ENCODE data around the gene PRKAR1A. TPM values are rescaled to one million over a fixed set of nuclear protein-coding genes. Genes with fewer than 3 reads are reported as not detected.
A peak's percentile ranks its signal among the peaks of the same experiment; 100 is the strongest.

PRKAR1A gene
- total and polyA plus RNA-seq, 8 donors = 22.6 to 323 (median 80.3) TPM

- H3K4me3 ChIP-seq = no peak overlapping the region
- WGBS, 5 donors = 91 to 98% (median 94%) methylated on average over 3 of the region's 3 CpGs
- no peak for TF ChIP-seq EP300 (IDR thresholded peaks at IDR 0.05)
- TF ChIP-seq CTCF (IDR thresholded peaks at IDR 0.05) = no peak
- no peak for TF ChIP-seq POLR2A (IDR thresholded peaks at IDR 0.05)
- no peak for DNase-seq
- peaks cover 0 to 10% (median 0%) of the 10 kb centered on the region in 4 donors for H3K4me1 ChIP-seq
- H3K27ac ChIP-seq = no peak overlapping the region
- H3K36me3 ChIP-seq = no peaks in the 10 kb centered on the region
- peaks cover 0 to 8% (median 2%) of the 10 kb centered on the region in 4 donors for H3K9me3 ChIP-seq
- no peaks in the 10 kb centered on the region for H3K27me3 ChIP-seq
- intact Hi-C loops (cut with DNase I; ENCODE audit: low total_unique reads) = no loop called here
Observed at GRCh38 chr17:68589086-68589485, 76.9 kb downstream of the PRKAR1A start.

GRCh38 chr17:68591583-68591982 lies 79.4 kb downstream of the PRKAR1A start:
- WGBS, 5 donors = 81 to 87% (median 84%) methylated on average over 12 of the region's 12 CpGs
- no peaks in the 10 kb centered on the region for H3K36me3 ChIP-seq
- intact Hi-C loops (cut with DNase I; ENCODE audit: low total_unique reads) = no loop called here
- TF ChIP-seq EP300 (IDR thresholded peaks at IDR 0.05) (no peak), POLR2AphosphoS5 (IDR thresholded peaks at IDR 0.05) (no peak), POLR2A (IDR thresholded peaks at IDR 0.05) (no peak), CTCF (IDR thresholded peaks at IDR 0.05) (no peak)
- H3K4me1 ChIP-seq = peaks cover 0 to 18% (median 10%) of the 10 kb centered on the region in 4 donors
- peak in 1 of 2 donors; percentile 69 for DNase-seq
- H3K9me3 ChIP-seq = peaks cover 0 to 8% (median 2%) of the 10 kb centered on the region in 4 donors
- no peak overlapping the region for H3K27ac ChIP-seq
- no peaks in the 10 kb centered on the region for H3K27me3 ChIP-seq
- no peak overlapping the region for H3K4me3 ChIP-seq

GRCh38 chr17:68592009-68592408 lies 79.8 kb downstream of the PRKAR1A start:
- 81 to 96% (median 89%) methylated on average over 2 of the region's 2 CpGs for whole genome bisulfite sequencing, 5 donors
- Histone ChIP-seq H3K36me3 (no peaks in the 10 kb centered on the region), H3K4me1 (peaks cover 0 to 23% (median 10%) of the 10 kb centered on the region in 4 donors), H3K27me3 (no peaks in the 10 kb centered on the region), H3K27ac (no peak overlapping the region), H3K9me3 (peaks cover 0 to 8% (median 2%) of the 10 kb centered on the region in 4 donors), H3K4me3 (no peak overlapping the region)
- intact Hi-C loops (cut with DNase I; ENCODE audit: low total_unique reads) = no loop called here
- TF ChIP-seq EP300 (IDR thresholded peaks at IDR 0.05) = no peak
- TF ChIP-seq POLR2AphosphoS5 (IDR thresholded peaks at IDR 0.05) = no peak
- TF ChIP-seq POLR2A (IDR thresholded peaks at IDR 0.05) = no peak
- TF ChIP-seq CTCF (IDR thresholded peaks at IDR 0.05) = no peak
- no peak for DNase-seq

GRCh38 chr17:68592682-68593641 lies 80.7 kb downstream of the PRKAR1A start:
- peaks cover 0 to 30% (median 12%) of the 10 kb centered on the region in 4 donors for H3K4me1 ChIP-seq
- peak in 1 of 2 donors; percentile 41 for DNase-seq
- H3K9me3 ChIP-seq = peaks cover 0 to 8% (median 2%) of the 10 kb centered on the region in 4 donors
- H3K4me3 ChIP-seq = no peak overlapping the region
- WGBS, 5 donors = 67 to 87% (median 77%) methylated on average over 3 of the region's 3 CpGs
- no peaks in the 10 kb centered on the region for H3K36me3 ChIP-seq
- H3K27ac ChIP-seq = peak overlapping the region in 1 of 5 donors; percentile 16
- no peaks in the 10 kb centered on the region for H3K27me3 ChIP-seq
- intact Hi-C loops (cut with DNase I; ENCODE audit: low total_unique reads) = no loop called here
- TF ChIP-seq CTCF (IDR thresholded peaks at IDR 0.05) (no peak), POLR2AphosphoS5 (IDR thresholded peaks at IDR 0.05) (no peak), EP300 (IDR thresholded peaks at IDR 0.05) (no peak), POLR2A (IDR thresholded peaks at IDR 0.05) (no peak)

All from stomach (tissue), 9 donors.